Endodermal cell (in vitro differentiated cells): Measurements from ENCODE around the gene KCNIP3. TPM values are rescaled to one million over a fixed set of nuclear protein-coding genes. Genes with fewer than 3 reads are reported as not detected.
A peak's percentile ranks its signal among the peaks of the same experiment; 100 is the strongest.

ENCODE experiments used
- DNase-seq: peaks from one replicate; pipeline ENCODE4 v3.0.0-alpha.2; 2017
- H3K27ac ChIP-seq: 2 replicates; pipeline ENCODE4 v1.5.1; 2013; ENCODE audit warnings: mild to moderate bottlenecking, low read depth, low read length, moderate library complexity
- H3K27me3 ChIP-seq: 2 replicates; pipeline ENCODE4 v1.6.1; 2013; ENCODE audit warnings: mild to moderate bottlenecking, low read length, moderate library complexity; ENCODE audit not compliant: insufficient read depth, control insufficient read depth, poor library complexity, severe bottlenecking
- H3K36me3 ChIP-seq: 2 replicates; pipeline ENCODE4 v1.7.0; 2013; ENCODE audit warnings: mild to moderate bottlenecking, low read length, moderate library complexity; ENCODE audit not compliant: control insufficient read depth, insufficient read depth
- H3K4me1 ChIP-seq: one replicate; pipeline ENCODE4 v1.7.0; 2013; ENCODE audit warnings: low read length; ENCODE audit not compliant: control insufficient read depth, insufficient read depth
- H3K4me3 ChIP-seq: 2 replicates; pipeline ENCODE4 v1.5.1; 2013; ENCODE audit warnings: mild to moderate bottlenecking, low read length, moderate library complexity
- H3K9ac ChIP-seq: 2 replicates; pipeline ENCODE4 v1.6.1; 2013; ENCODE audit warnings: mild to moderate bottlenecking, low read length, moderate library complexity; ENCODE audit not compliant: poor library complexity, severe bottlenecking; ENCODE audit errors: extremely low read depth
- H3K9me3 ChIP-seq: 2 replicates; pipeline ENCODE4 v1.6.1; 2013; ENCODE audit warnings: mild to moderate bottlenecking, low read length, moderate library complexity; ENCODE audit not compliant: control insufficient read depth
- H3K27ac Mint-ChIP-seq: 2 replicates; pipeline ENCODE4 v1.8.0; 2020; ENCODE audit warnings: mixed read lengths
- H3K27me3 Mint-ChIP-seq: 2 replicates; pipeline ENCODE4 v1.8.0; 2021; ENCODE audit warnings: mild to moderate bottlenecking, mixed read lengths; ENCODE audit not compliant: insufficient read depth
- H3K36me3 Mint-ChIP-seq: 2 replicates; pipeline ENCODE4 v1.8.0; 2020; ENCODE audit warnings: low read depth, mixed read lengths
- H3K4me1 Mint-ChIP-seq: 2 replicates; pipeline ENCODE4 v1.8.0; 2020; ENCODE audit warnings: mixed read lengths
- H3K4me3 Mint-ChIP-seq: 2 replicates; pipeline ENCODE4 v1.8.0; 2020; ENCODE audit warnings: mild to moderate bottlenecking, moderate library complexity, mixed read lengths
- H3K9me3 Mint-ChIP-seq: 2 replicates; pipeline ENCODE4 v1.8.0; 2020; ENCODE audit warnings: mild to moderate bottlenecking, mixed read lengths
- CTCF ChIP-seq: fragments of 200-600 bp; sonication (generic); conservative IDR thresholded peaks from 2 replicates; pipeline ENCODE4 v1.5.0; 2021; ENCODE audit warnings: antibody characterized with exemption, mild to moderate bottlenecking
- WGBS, 2 experiments: methylation state at CpG; one replicate each; pipeline versions ENCODE4 v1.1.5 to v1.1.7; 2013; ENCODE audit warnings: missing lambda C conversion rate in 2 of 2, mixed read lengths in 1 of 2; ENCODE audit not compliant: insufficient coverage in 1 of 2, insufficient read length in 1 of 2; 5-methylcytosine and 5-hydroxymethylcytosine counted together
- total RNA-seq, 2 donors: library from RNA; stranded (reverse); fragmentation: NEBNext Ultra II Directional in 1 of 2; extraction: Animal tissue kit (Norgen Biotek cat#: 25700) in 1 of 2; gene quantifications; 2 replicates in 1 of 2; 3 replicates in 1 of 2; pipeline ENCODE4 v1.2.1, GENCODE V29; 2021

KCNIP3 gene
- total RNA-seq, 2 donors from 2014 or later, result 0.26 to 1.3 TPM

- Mint-ChIP-seq H3K4me1 (peaks cover 3% of the 10 kb centered on the region), H3K36me3 (no peaks in the 10 kb centered on the region), H3K4me3 (no peak overlapping the region), H3K9me3 (no peaks in the 10 kb centered on the region), H3K27me3 (no peaks in the 10 kb centered on the region), H3K27ac (no peak overlapping the region)
- Histone ChIP-seq H3K4me1 (no peaks in the 10 kb centered on the region), H3K9ac (no peak overlapping the region), H3K36me3 (no peaks in the 10 kb centered on the region), H3K9me3 (no peaks in the 10 kb centered on the region), H3K27me3 (no peaks in the 10 kb centered on the region), H3K27ac (no peak overlapping the region), H3K4me3 (no peak overlapping the region)
- no peak for DNase-seq
- WGBS, 2 experiments, result 93 to 94% methylated on average over 3 to 9 of the region's 9 CpGs
- TF ChIP-seq CTCF, result no peak
Observed at GRCh38 chr2:95299961-95300360, 2.8 kb downstream of the KCNIP3 start.

- no peaks in the 10 kb centered on the region for H3K36me3 ChIP-seq
- Mint-ChIP-seq H3K36me3 (no peaks in the 10 kb centered on the region), H3K27me3 (no peaks in the 10 kb centered on the region), H3K4me3 (no peak overlapping the region), H3K4me1 (peaks cover 3% of the 10 kb centered on the region), H3K9me3 (no peaks in the 10 kb centered on the region), H3K27ac (no peak overlapping the region)
- no peak for TF ChIP-seq CTCF
- H3K9ac ChIP-seq, result no peak overlapping the region
- no peak overlapping the region for H3K4me3 ChIP-seq
- no peaks in the 10 kb centered on the region for H3K27me3 ChIP-seq
- no peak overlapping the region for H3K27ac ChIP-seq
- no peaks in the 10 kb centered on the region for H3K9me3 ChIP-seq
- no peaks in the 10 kb centered on the region for H3K4me1 ChIP-seq
- peak; percentile 59 for DNase-seq
- 76 to 77% methylated on average over 6 to 11 of the region's 11 CpGs for WGBS, 2 experiments
Observed at GRCh38 chr2:95300450-95300849, 3.3 kb downstream of the KCNIP3 start.

- Mint-ChIP-seq H3K27ac (no peak overlapping the region), H3K4me3 (no peak overlapping the region), H3K36me3 (no peaks in the 10 kb centered on the region), H3K27me3 (no peaks in the 10 kb centered on the region), H3K9me3 (no peaks in the 10 kb centered on the region), H3K4me1 (peaks cover 3% of the 10 kb centered on the region)
- Histone ChIP-seq H3K4me1 (no peaks in the 10 kb centered on the region), H3K9me3 (no peaks in the 10 kb centered on the region), H3K27ac (no peak overlapping the region), H3K36me3 (no peaks in the 10 kb centered on the region), H3K9ac (no peak overlapping the region), H3K4me3 (no peak overlapping the region), H3K27me3 (no peaks in the 10 kb centered on the region)
- 86 to 97% methylated on average over 4 of the region's 4 CpGs for WGBS, 2 experiments
- no peak for TF ChIP-seq CTCF
- no peak for DNase-seq
Observed at GRCh38 chr2:95301186-95301585, 4.0 kb downstream of the KCNIP3 start.
